ENCODE results near the gene TRIM29. TPM values are rescaled to one million over a fixed set of nuclear protein-coding genes. Genes with fewer than 3 reads are reported as not detected.

The TRIM29 gene
- total and polyA plus RNA-seq, 2 of the 4 experiments (the other 2 are of a cell fraction), result not detected

- no peak overlapping the region for H3K9ac ChIP-seq (ENCODE audit: low read depth, low read length)
- H3K27me3 ChIP-seq (ENCODE audit: control insufficient read depth, insufficient read depth, low read length), result peaks cover 21% of the 10 kb centered on the region
- no peak overlapping the region for H2BK20ac ChIP-seq (ENCODE audit: low read depth, low read length)
- no peak overlapping the region for H3K14ac ChIP-seq (replicated peaks; ENCODE audit: low read depth, low read length)
- H3K56ac ChIP-seq (ENCODE audit: extremely low read depth, insufficient read depth, low read length), result no peak overlapping the region
- no peak overlapping the region for H3K4me2 ChIP-seq (ENCODE audit: low read depth, low read length)
- no peak overlapping the region for H2BK5ac ChIP-seq (ENCODE audit: low read depth, low read length, poor library complexity, severe bottlenecking)
- H2AFZ ChIP-seq (replicated peaks; ENCODE audit: low read length, poor library complexity), result no peak overlapping the region
- H3K4me1 ChIP-seq (ENCODE audit: control insufficient read depth, insufficient read depth, low read length), result no peaks in the 10 kb centered on the region
- no peak for ATAC-seq (ENCODE audit: low read depth)
- no peak overlapping the region for H2BK120ac ChIP-seq (ENCODE audit: low read depth, low read length)
- H3K27ac ChIP-seq (ENCODE audit: insufficient read depth, low read length), result no peak overlapping the region
- H3K79me1 ChIP-seq (ENCODE audit: low read depth in 1 of 2, low read length in 2 of 2), result no peaks in the 10 kb centered on the region
- ChIA-PET CTCF (no interaction called here), POLR2A (ENCODE audit: unreplicated experiment) (no interaction called here)
- no peak overlapping the region for H3K4me3 ChIP-seq (ENCODE audit: insufficient read depth, low read depth, low read length)
- no peaks in the 10 kb centered on the region for H3K36me3 ChIP-seq (ENCODE audit: control insufficient read depth, insufficient read depth, low read length)
- dilution Hi-C loops (cut with HindIII; ENCODE audit: low sequenced_read_pairs, unreplicated experiment), result no loop called here
- no TSS peak for BruUV-seq (replicated peaks)
- no peak overlapping the region for H2BK15ac ChIP-seq (ENCODE audit: low read depth, low read length)
- no peak overlapping the region for H2AK5ac ChIP-seq (ENCODE audit: low read depth, low read length)
- no peak overlapping the region for H3K23ac ChIP-seq (ENCODE audit: low read depth, low read length)
- no peak for DNase-seq
- no peaks in the 10 kb centered on the region for H4K20me1 ChIP-seq (ENCODE audit: insufficient read depth, low read length)
- in situ Hi-C loops (cut with MboI; ENCODE audit: low sequenced_read_pairs), result no loop called here
- H3K9me3 ChIP-seq (ENCODE audit: control insufficient read depth, insufficient read depth, low read length), result no peaks in the 10 kb centered on the region
- H4K91ac ChIP-seq (ENCODE audit: insufficient read depth, low read depth, low read length), result no peak overlapping the region
- H4K8ac ChIP-seq (ENCODE audit: low read depth in 2 of 2, low read length in 2 of 2), result no peak overlapping the region
- H3K18ac ChIP-seq (ENCODE audit: low read depth, low read length), result no peak overlapping the region
- H4K5ac ChIP-seq (ENCODE audit: low read depth, low read length), result no peak overlapping the region
- no peak overlapping the region for H2AK9ac ChIP-seq (replicated peaks; ENCODE audit: low read depth, low read length, poor library complexity)
- intact Hi-C loops (cut with micrococcal nuclease), result no loop called here
- WGBS, 2 experiments (ENCODE audit: extremely low coverage in 2 of 2, insufficient read length in 1 of 2), result 100% methylated on average over 1 of the region's 4 CpGs; no CpG with 5 or more reads in 1 of the 2 experiments
- no peak overlapping the region for H3K4ac ChIP-seq (ENCODE audit: low read depth, low read length)
- no peak for TF ChIP-seq BHLHE40 (IDR thresholded peaks at IDR 0.05; ENCODE audit: low read depth, low read length)
- TF ChIP-seq RCOR1 (IDR thresholded peaks at IDR 0.05; ENCODE audit: insufficient replicate concordance, low read length), result no peak
- H3K9me1 ChIP-seq (ENCODE audit: insufficient read depth, low read length), result no peaks in the 10 kb centered on the region
Observed at GRCh38 chr11:120065176-120065575, 72.7 kb downstream of the TRIM29 start.

Measured in IMR-90 (cell line).